Measurements from ENCODE around the gene SYNE1. TPM values are rescaled to one million over a fixed set of nuclear protein-coding genes. Genes with fewer than 3 reads are reported as not detected.

The SYNE1 gene
- total and polyA plus RNA-seq, 10 of the 15 experiments (the other 5 are each of a cell fraction or from before 2014, with no cell fraction given): 2.3 to 28.7 (median 14.1) TPM

GRCh38 chr6:152176268-152176667 lies 460.9 kb downstream of the SYNE1 start (continued):
- no peak for TF ChIP-seq BCLAF1 (IDR thresholded peaks at IDR 0.05)
- no peak for TF ChIP-seq SKIL (IDR thresholded peaks at IDR 0.05; ENCODE audit: low read depth, poor library complexity, severe bottlenecking)
- no peak for TF ChIP-seq TCF7 (IDR thresholded peaks at IDR 0.05; ENCODE audit: borderline replicate concordance)
- TF ChIP-seq ESRRA (IDR thresholded peaks at IDR 0.05; ENCODE audit: low read length): no peak
- no peak for TF ChIP-seq CREB1 (IDR thresholded peaks at IDR 0.05; ENCODE audit: low read depth)
- TF ChIP-seq JUNB (IDR thresholded peaks at IDR 0.05): no peak
- TF ChIP-seq RELA (IDR thresholded peaks at IDR 0.05; ENCODE audit: borderline replicate concordance, partially characterized antibody): no peak

GRCh38 chr6:152173957-152174356 lies 463.2 kb downstream of the SYNE1 start:
- SMC1A ChIA-PET (ENCODE audit: uncharacterized antibody, unreplicated experiment): interaction anchor here (0.8 to 1.4 kb wide), 2 partner anchors 9 to 11 kb away, joined by 3 to 5 read pairs; no protein-coding TSS in a partner anchor
- in situ Hi-C loops (cut with MboI) (no loop called here), intact Hi-C loops (cut with micrococcal nuclease; ENCODE audit: unreplicated experiment) (no loop called here)
- BruUV-seq (replicated peaks): no TSS peak
- no peak for ATAC-seq
- Histone ChIP-seq H3K36me3 (ENCODE audit: control insufficient read depth in 2 of 2, insufficient read depth in 2 of 2, low read length in 1 of 2) (no peaks in the 10 kb centered on the region), H3K79me2 (ENCODE audit: control insufficient read depth, insufficient read depth, low read length) (no peaks in the 10 kb centered on the region), H3K9me3 (replicated peaks; ENCODE audit: control insufficient read depth, insufficient read depth, low read length) (peaks cover 6% of the 10 kb centered on the region), H3K4me2 (ENCODE audit: control insufficient read depth, insufficient read depth) (no peak overlapping the region), H2AFZ (ENCODE audit: control insufficient read depth, low read depth, low read length) (no peak overlapping the region), H4K20me1 (ENCODE audit: control insufficient read depth, insufficient read depth) (no peaks in the 10 kb centered on the region), H3K4me1 (ENCODE audit: control insufficient read depth, insufficient read depth, low read length) (peaks cover 13% of the 10 kb centered on the region; the same call in 1 of the 2 replicates), H3K4me3 (no peak overlapping the region), H3K9ac (ENCODE audit: control insufficient read depth, insufficient read depth, low read length) (no peak overlapping the region), H3K27me3 (replicated peaks in 1 of 2; ENCODE audit: control insufficient read depth in 2 of 2, insufficient read depth in 2 of 2, low read length in 1 of 2) (no peaks in the 10 kb centered on the region), H3K27ac (ENCODE audit: control insufficient read depth, insufficient read depth) (no peak overlapping the region)
- 96% methylated on average over 2 of the region's 2 CpGs for WGBS (ENCODE audit: insufficient coverage, insufficient replicate concordance, low lambda C conversion rate, missing lambda C conversion rate)
- FAIRE-seq: no peak
- POLR2A ChIA-PET: no interaction called here
- CTCF ChIA-PET: interaction anchor here (0.7 to 1.4 kb wide), 3 partner anchors 11 to 409 kb away, joined by 3 to 4 read pairs (median 4); no protein-coding TSS in a partner anchor
- DNase-seq (ENCODE audit: low read depth, low spot score): no peak
- RAD21 ChIA-PET (ENCODE audit: unreplicated experiment): interaction anchor here (1.1 kb wide), 1 partner anchor 16 kb away, joined by 3 read pairs; no protein-coding TSS in a partner anchor
- TF ChIP-seq KAT2A (conservative IDR thresholded peaks at IDR 0.05; ENCODE audit: control insufficient read depth, low read depth, low read length): no peak
- no peak for TF ChIP-seq RELB (IDR thresholded peaks at IDR 0.05; ENCODE audit: low read depth)
- no peak for TF ChIP-seq YBX1 (IDR thresholded peaks at IDR 0.05)
- TF ChIP-seq ZBED1 (IDR thresholded peaks at IDR 0.05; ENCODE audit: borderline replicate concordance): no peak
- TF ChIP-seq RAD21 (IDR thresholded peaks at IDR 0.05; ENCODE audit: insufficient read depth, low read depth, low read length): no peak
- TF ChIP-seq PRDM15 (CRISPR knock-in tag; IDR thresholded peaks at IDR 0.05): no peak
